HEK293T (cell line): ENCODE results near the gene PTCD2.

Experiments
- ARNT ChIP-seq: fragments of 450-650 bp; IDR thresholded peaks from 2 replicates; pipeline ENCODE4 v1.6.1; 2017; ENCODE audit warnings: mild to moderate bottlenecking
- BHLHE40 ChIP-seq: fragments of 450-650 bp; IDR thresholded peaks from 2 replicates; pipeline ENCODE4 v1.6.1; 2016; ENCODE audit warnings: mild to moderate bottlenecking, moderate library complexity, borderline replicate concordance
- ELF4 ChIP-seq: fragments of 450-650 bp; IDR thresholded peaks from 2 replicates; pipeline ENCODE4 v1.6.1; 2017; ENCODE audit warnings: antibody characterized with exemption
- FOXK2 ChIP-seq: fragments of 450-650 bp; IDR thresholded peaks from 2 replicates; pipeline ENCODE4 v1.6.1; 2016; ENCODE audit warnings: mild to moderate bottlenecking
- L3MBTL2 ChIP-seq: fragments of 450-650 bp; conservative IDR thresholded peaks from 2 replicates; pipeline ENCODE4 v1.6.1; 2016; ENCODE audit warnings: mild to moderate bottlenecking
- LEF1 ChIP-seq: fragments of 450-650 bp; IDR thresholded peaks from 2 replicates; pipeline ENCODE4 v1.6.1; 2017; ENCODE audit warnings: mild to moderate bottlenecking, borderline replicate concordance
- PKNOX1 ChIP-seq: fragments of 450-650 bp; IDR thresholded peaks from 2 replicates; pipeline ENCODE4 v1.6.1; 2016
- TARDBP ChIP-seq: fragments of 450-650 bp; IDR thresholded peaks from 2 replicates; pipeline ENCODE4 v1.6.1; 2016

- TF ChIP-seq TARDBP, result no peak
- TF ChIP-seq LEF1, result no peak
- TF ChIP-seq PKNOX1, result no peak
- TF ChIP-seq BHLHE40, result no peak
- TF ChIP-seq L3MBTL2, result no peak
- TF ChIP-seq FOXK2, result no peak
- TF ChIP-seq ELF4, result no peak
- no peak for TF ChIP-seq ARNT
These were observed 28.6 kb upstream of the PTCD2 start for GRCh38 chr5:72291601-72292000.
